ENCODE results near the gene TLE6.

Gene TLE6

GRCh38 chr19:2976609-2977000 lies 759 bp upstream of the TLE6 start:
- H3K4me2 ChIP-seq (ENCODE audit: low read length): peak overlapping the region; percentile 99
- H3K27me3 ChIP-seq (ENCODE audit: control insufficient read depth, insufficient read depth, low read length): peaks cover 15% of the 10 kb centered on the region
- peak overlapping the region; percentile 52 for H3K9ac ChIP-seq (ENCODE audit: low read depth, low read length)
- H3K4me1 ChIP-seq (ENCODE audit: control insufficient read depth, insufficient read depth, low read length): peaks cover 12% of the 10 kb centered on the region
- peak overlapping the region; percentile 76 for H3K4me3 ChIP-seq (ENCODE audit: low read length)
- no peaks in the 10 kb centered on the region for H3K36me3 ChIP-seq (ENCODE audit: insufficient read depth, low read length)
- no peaks in the 10 kb centered on the region for H3K9me3 ChIP-seq (replicated peaks; ENCODE audit: low read length)

DNA sequence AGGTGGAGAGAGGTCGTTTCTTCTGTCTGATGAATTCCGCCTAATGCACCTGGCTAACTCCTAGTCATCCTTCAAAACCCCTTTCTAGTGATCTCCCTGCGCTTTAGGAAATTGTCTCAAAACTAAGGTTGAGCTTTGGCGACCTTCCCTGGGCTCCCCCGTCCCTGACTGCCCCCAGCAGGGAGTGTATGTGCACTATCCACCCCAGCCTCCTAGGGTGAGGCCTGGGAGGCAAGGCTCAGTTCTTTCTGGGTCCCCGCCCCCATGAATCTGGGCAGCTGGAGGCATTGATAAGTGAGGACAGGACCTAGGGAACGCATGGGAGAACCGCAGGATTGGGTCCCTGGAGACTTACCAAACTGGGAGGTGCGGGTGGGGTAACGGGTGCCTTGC lies 378 bp downstream of the TLE6 start:
- Histone ChIP-seq H3K4me3 (ENCODE audit: low read length) (peak overlapping the region; percentile 32), H3K36me3 (ENCODE audit: insufficient read depth, low read length) (no peaks in the 10 kb centered on the region), H3K9me3 (replicated peaks; ENCODE audit: low read length) (no peaks in the 10 kb centered on the region), H3K27me3 (ENCODE audit: control insufficient read depth, insufficient read depth, low read length) (peaks cover 15% of the 10 kb centered on the region), H3K4me2 (ENCODE audit: low read length) (peak overlapping the region; percentile 99), H3K4me1 (ENCODE audit: control insufficient read depth, insufficient read depth, low read length) (peaks cover 16% of the 10 kb centered on the region), H3K9ac (ENCODE audit: low read depth, low read length) (no peak overlapping the region)

- no peak overlapping the region for H3K4me2 ChIP-seq (ENCODE audit: low read length)
- H3K36me3 ChIP-seq (ENCODE audit: insufficient read depth, low read length): no peaks in the 10 kb centered on the region
- H3K4me1 ChIP-seq (ENCODE audit: control insufficient read depth, insufficient read depth, low read length): peaks cover 20% of the 10 kb centered on the region
- H3K27me3 ChIP-seq (ENCODE audit: control insufficient read depth, insufficient read depth, low read length): peaks cover 15% of the 10 kb centered on the region
- H3K4me3 ChIP-seq (ENCODE audit: low read length): no peak overlapping the region
- H3K9ac ChIP-seq (ENCODE audit: low read depth, low read length): no peak overlapping the region
- H3K9me3 ChIP-seq (replicated peaks; ENCODE audit: low read length): no peaks in the 10 kb centered on the region
These were observed 903 bp downstream of the TLE6 start for GRCh38 chr19:2978166-2978767.

DNA sequence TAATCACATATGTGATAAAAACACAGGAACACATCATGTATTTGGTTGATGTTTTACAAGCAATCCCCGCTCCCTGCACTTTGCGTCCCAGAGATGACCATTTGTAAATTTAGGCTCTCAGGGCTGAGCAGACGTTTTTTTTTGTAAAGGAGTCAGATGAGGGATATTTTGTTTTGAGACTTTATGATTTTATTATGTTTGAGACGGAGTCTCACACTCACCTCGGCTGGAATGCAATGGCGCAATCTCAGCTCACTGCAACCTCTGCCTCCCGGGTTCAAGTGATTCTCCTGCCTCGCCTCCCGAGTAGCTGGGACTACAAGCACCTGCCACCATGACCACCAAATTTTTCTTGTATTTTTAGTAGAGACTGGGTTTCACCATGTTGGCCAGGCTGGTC lies 1.4 kb downstream of the TLE6 start:
- Histone ChIP-seq H3K4me1 (ENCODE audit: control insufficient read depth, insufficient read depth, low read length) (peaks cover 25% of the 10 kb centered on the region), H3K4me3 (ENCODE audit: low read length) (no peak overlapping the region), H3K9ac (ENCODE audit: low read depth, low read length) (no peak overlapping the region), H3K9me3 (replicated peaks; ENCODE audit: low read length) (no peaks in the 10 kb centered on the region), H3K4me2 (ENCODE audit: low read length) (no peak overlapping the region), H3K27me3 (ENCODE audit: control insufficient read depth, insufficient read depth, low read length) (peaks cover 15% of the 10 kb centered on the region), H3K36me3 (ENCODE audit: insufficient read depth, low read length) (no peaks in the 10 kb centered on the region)

GRCh38 chr19:2981898-2982297 lies 4.5 kb downstream of the TLE6 start:
- peaks cover 23% of the 10 kb centered on the region for H3K4me1 ChIP-seq (ENCODE audit: control insufficient read depth, insufficient read depth, low read length)
- no peaks in the 10 kb centered on the region for H3K9me3 ChIP-seq (replicated peaks; ENCODE audit: low read length)
- peaks cover 8% of the 10 kb centered on the region for H3K27me3 ChIP-seq (ENCODE audit: control insufficient read depth, insufficient read depth, low read length)
- no peak overlapping the region for H3K4me3 ChIP-seq (ENCODE audit: low read length)
- no peaks in the 10 kb centered on the region for H3K36me3 ChIP-seq (ENCODE audit: insufficient read depth, low read length)
- H3K9ac ChIP-seq (ENCODE audit: low read depth, low read length): no peak overlapping the region
- no peak overlapping the region for H3K4me2 ChIP-seq (ENCODE audit: low read length)

GRCh38 chr19:2982561-2982960 lies 5.2 kb downstream of the TLE6 start:
- Histone ChIP-seq H3K9me3 (replicated peaks; ENCODE audit: low read length) (no peaks in the 10 kb centered on the region), H3K4me2 (ENCODE audit: low read length) (peak overlapping the region; percentile 75), H3K4me3 (ENCODE audit: low read length) (no peak overlapping the region), H3K4me1 (ENCODE audit: control insufficient read depth, insufficient read depth, low read length) (peaks cover 22% of the 10 kb centered on the region), H3K27me3 (ENCODE audit: control insufficient read depth, insufficient read depth, low read length) (peaks cover 13% of the 10 kb centered on the region), H3K9ac (ENCODE audit: low read depth, low read length) (no peak overlapping the region), H3K36me3 (ENCODE audit: insufficient read depth, low read length) (no peaks in the 10 kb centered on the region)

- Histone ChIP-seq H3K9me3 (replicated peaks; ENCODE audit: low read length) (no peaks in the 10 kb centered on the region), H3K36me3 (ENCODE audit: insufficient read depth, low read length) (no peaks in the 10 kb centered on the region), H3K4me3 (ENCODE audit: low read length) (no peak overlapping the region), H3K9ac (ENCODE audit: low read depth, low read length) (no peak overlapping the region), H3K4me2 (ENCODE audit: low read length) (peak overlapping the region; percentile 75), H3K27me3 (ENCODE audit: control insufficient read depth, insufficient read depth, low read length) (peaks cover 17% of the 10 kb centered on the region), H3K4me1 (ENCODE audit: control insufficient read depth, insufficient read depth, low read length) (peaks cover 22% of the 10 kb centered on the region)
These were observed 5.6 kb downstream of the TLE6 start for GRCh38 chr19:2982983-2983350.

DNA sequence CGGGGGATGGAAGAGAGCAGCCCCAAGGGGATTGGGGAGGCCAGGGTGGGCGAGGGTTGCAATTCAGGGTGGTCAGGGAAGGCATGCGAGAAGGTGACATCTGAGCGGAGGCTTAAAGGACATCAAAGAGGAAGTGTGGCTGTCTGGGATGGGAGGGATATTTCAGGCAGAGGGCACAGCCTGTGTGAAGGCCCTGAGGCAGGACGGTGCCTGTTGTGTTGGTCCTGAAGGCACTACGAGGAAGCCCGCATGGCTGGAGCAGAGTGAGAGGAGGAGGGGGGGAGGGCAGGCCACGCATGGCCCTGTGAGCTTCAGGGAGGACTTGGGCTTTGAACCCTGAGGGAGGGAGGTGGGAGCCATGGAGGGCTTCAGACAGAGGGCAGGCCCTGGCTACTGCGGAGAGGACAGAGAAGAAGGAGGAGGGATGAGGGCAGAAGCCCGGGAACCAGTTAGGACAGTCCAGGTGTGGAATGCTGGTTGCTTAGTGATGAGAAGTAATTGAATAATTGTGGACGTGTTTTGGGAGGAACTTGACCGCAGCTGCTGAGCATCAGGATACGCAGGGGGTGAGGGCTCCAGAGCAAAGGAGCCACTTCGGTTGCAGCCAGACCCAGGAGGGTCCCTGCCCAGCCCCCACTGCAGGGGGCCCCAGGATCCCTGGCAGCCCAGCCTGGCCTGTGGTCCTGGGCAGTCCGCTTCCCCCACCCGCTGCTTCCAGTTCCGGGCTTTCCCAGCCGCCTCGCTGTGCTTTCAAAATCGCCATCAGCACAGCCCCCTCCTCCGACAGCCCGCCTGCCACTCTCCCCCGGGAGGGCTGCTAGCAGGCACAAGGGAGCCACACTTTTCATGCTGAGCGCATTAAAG lies 6.2 kb downstream of the TLE6 start:
- H3K9ac ChIP-seq (ENCODE audit: low read depth, low read length): no peak overlapping the region
- H3K4me1 ChIP-seq (ENCODE audit: control insufficient read depth, insufficient read depth, low read length): peaks cover 19% of the 10 kb centered on the region
- H3K27me3 ChIP-seq (ENCODE audit: control insufficient read depth, insufficient read depth, low read length): peaks cover 19% of the 10 kb centered on the region
- no peaks in the 10 kb centered on the region for H3K9me3 ChIP-seq (replicated peaks; ENCODE audit: low read length)
- peak overlapping the region; percentile 75 for H3K4me2 ChIP-seq (ENCODE audit: low read length)
- peak overlapping the region; percentile 60 for H3K4me3 ChIP-seq (ENCODE audit: low read length)
- no peaks in the 10 kb centered on the region for H3K36me3 ChIP-seq (ENCODE audit: insufficient read depth, low read length)

DNA sequence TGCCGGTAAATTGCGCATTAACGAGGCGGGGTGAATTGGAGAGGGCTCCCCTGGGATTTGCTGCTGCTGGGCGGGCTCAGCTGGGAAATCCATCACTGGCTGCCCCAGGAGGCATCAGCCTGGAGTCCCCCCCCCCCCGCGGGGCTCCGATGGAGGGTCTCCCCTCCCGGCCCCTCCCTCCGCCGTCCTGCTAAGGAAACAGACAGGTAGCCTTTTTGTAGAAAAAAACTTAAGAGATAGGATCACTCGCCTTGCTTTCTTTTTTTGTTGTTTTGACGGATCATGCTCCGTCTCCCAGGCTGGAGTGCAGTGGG lies 6.8 kb downstream of the TLE6 start:
- H3K9me3 ChIP-seq (replicated peaks; ENCODE audit: low read length): no peaks in the 10 kb centered on the region
- H3K36me3 ChIP-seq (ENCODE audit: insufficient read depth, low read length): no peaks in the 10 kb centered on the region
- peaks cover 17% of the 10 kb centered on the region for H3K4me1 ChIP-seq (ENCODE audit: control insufficient read depth, insufficient read depth, low read length)
- H3K27me3 ChIP-seq (ENCODE audit: control insufficient read depth, insufficient read depth, low read length): peaks cover 22% of the 10 kb centered on the region
- peak overlapping the region; percentile 60 for H3K4me3 ChIP-seq (ENCODE audit: low read length)
- H3K4me2 ChIP-seq (ENCODE audit: low read length): peak overlapping the region; percentile 75
- H3K9ac ChIP-seq (ENCODE audit: low read depth, low read length): no peak overlapping the region

DNA sequence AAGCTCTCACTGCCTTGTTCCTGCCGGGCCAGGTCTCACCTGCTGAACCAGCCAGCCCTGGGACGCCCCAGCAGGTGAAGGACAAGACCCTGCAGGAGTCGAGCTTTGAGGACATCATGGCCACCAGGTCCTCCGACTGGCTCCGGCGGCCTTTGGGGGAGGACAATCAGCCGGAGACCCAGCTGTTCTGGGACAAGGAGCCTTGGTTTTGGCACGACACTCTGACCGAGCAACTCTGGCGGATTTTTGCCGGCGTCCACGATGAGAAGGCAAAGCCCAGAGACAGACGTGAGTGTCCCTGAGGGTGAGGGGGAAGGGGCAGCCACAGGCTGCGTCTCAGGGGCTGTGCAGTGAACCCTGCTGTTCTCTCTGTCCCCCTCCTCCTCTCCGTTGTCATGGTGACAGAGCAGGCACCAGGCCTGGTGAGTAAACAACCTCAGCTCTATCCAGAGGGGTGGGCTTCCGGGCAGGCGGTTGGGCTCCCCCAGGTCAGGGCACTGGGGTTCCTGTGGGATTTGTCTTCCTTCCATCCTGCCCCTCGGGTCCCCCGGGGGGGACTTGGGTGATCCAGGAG lies 9.7 kb downstream of the TLE6 start:
- Histone ChIP-seq H3K4me1 (ENCODE audit: control insufficient read depth, insufficient read depth, low read length) (peaks cover 17% of the 10 kb centered on the region), H3K9me3 (replicated peaks; ENCODE audit: low read length) (no peaks in the 10 kb centered on the region), H3K27me3 (ENCODE audit: control insufficient read depth, insufficient read depth, low read length) (peaks cover 21% of the 10 kb centered on the region), H3K9ac (ENCODE audit: low read depth, low read length) (no peak overlapping the region), H3K36me3 (ENCODE audit: insufficient read depth, low read length) (no peaks in the 10 kb centered on the region), H3K4me3 (ENCODE audit: low read length) (no peak overlapping the region), H3K4me2 (ENCODE audit: low read length) (no peak overlapping the region)

DNA sequence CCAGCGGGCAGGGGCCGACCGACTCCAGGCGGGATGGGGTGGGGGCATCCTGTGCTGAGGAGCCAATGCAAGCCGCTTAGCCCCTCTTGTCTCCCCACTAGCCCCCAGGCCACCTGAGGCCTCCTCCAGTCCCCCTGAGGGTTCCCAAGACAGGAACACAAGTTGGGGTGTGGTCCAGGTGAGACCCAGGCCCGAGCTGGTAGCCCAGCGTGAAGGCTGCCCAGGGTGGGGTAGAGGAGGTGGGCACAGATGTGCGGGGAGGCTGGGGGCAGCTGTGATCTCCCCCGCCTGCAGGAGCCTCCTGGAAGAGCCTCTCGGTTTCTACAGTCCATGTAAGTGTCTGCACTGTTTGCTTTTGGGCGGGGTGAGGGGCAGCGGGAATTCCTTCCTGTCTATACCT lies 10.4 kb downstream of the TLE6 start:
- H3K4me1 ChIP-seq (ENCODE audit: control insufficient read depth, insufficient read depth, low read length): peaks cover 12% of the 10 kb centered on the region
- H3K9ac ChIP-seq (ENCODE audit: low read depth, low read length): no peak overlapping the region
- no peaks in the 10 kb centered on the region for H3K9me3 ChIP-seq (replicated peaks; ENCODE audit: low read length)
- no peak overlapping the region for H3K4me3 ChIP-seq (ENCODE audit: low read length)
- H3K36me3 ChIP-seq (ENCODE audit: insufficient read depth, low read length): no peaks in the 10 kb centered on the region
- no peak overlapping the region for H3K4me2 ChIP-seq (ENCODE audit: low read length)
- peaks cover 21% of the 10 kb centered on the region for H3K27me3 ChIP-seq (ENCODE audit: control insufficient read depth, insufficient read depth, low read length)

DNA sequence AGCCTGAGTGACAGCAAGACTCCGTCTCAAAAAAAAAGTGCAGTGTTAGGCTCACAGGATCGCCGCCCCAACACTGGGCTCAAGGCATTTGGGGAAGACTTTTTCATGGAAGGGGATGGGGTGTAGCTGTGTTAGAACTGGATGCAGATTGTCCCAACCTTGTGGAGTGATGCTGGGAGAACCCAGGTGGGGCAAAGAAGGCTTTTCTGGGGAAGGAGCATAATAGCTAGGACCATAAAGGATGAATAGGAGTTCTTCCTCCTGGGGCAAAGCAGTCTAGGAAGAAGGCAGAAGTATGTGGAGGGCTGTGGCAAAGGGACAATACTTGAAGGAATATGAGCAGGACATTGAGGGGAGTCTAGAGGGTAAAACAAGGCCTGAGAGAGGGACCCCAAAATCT lies 11.2 kb downstream of the TLE6 start:
- H3K4me3 ChIP-seq (ENCODE audit: low read length): no peak overlapping the region
- H3K9ac ChIP-seq (ENCODE audit: low read depth, low read length): no peak overlapping the region
- no peaks in the 10 kb centered on the region for H3K9me3 ChIP-seq (replicated peaks; ENCODE audit: low read length)
- peaks cover 21% of the 10 kb centered on the region for H3K27me3 ChIP-seq (ENCODE audit: control insufficient read depth, insufficient read depth, low read length)
- H3K4me2 ChIP-seq (ENCODE audit: low read length): no peak overlapping the region
- peaks cover 6% of the 10 kb centered on the region for H3K4me1 ChIP-seq (ENCODE audit: control insufficient read depth, insufficient read depth, low read length)
- H3K36me3 ChIP-seq (ENCODE audit: insufficient read depth, low read length): no peaks in the 10 kb centered on the region

Data from skeletal muscle satellite cell (primary cell).